SU-DHL-6 (cell line): ENCODE results near the gene AAR2.

Source experiments
- H2AFZ ChIP-seq: fragments of 200-600 bp; sonication (generic); 2 replicates; pipeline ENCODE4 v1.6.1; 2014; ENCODE audit warnings: low read depth, mild to moderate bottlenecking, moderate library complexity, mixed read lengths, antibody characterized with exemption, low read length; ENCODE audit not compliant: severe bottlenecking
- H3F3A ChIP-seq: fragments of 200-600 bp; shearing (Covaris generic); 2 replicates; pipeline ENCODE4 v1.6.0; 2016; ENCODE audit warnings: antibody characterized with exemption, mild to moderate bottlenecking; ENCODE audit not compliant: insufficient read depth
- H3K27ac ChIP-seq: fragments of 200-600 bp; sonication (generic); 2 replicates; pipeline ENCODE4 v1.5.1; 2016; ENCODE audit warnings: low read depth, mild to moderate bottlenecking, low read length, moderate library complexity, mixed read lengths
- H3K27me3 ChIP-seq: fragments of 200-600 bp; sonication (generic), shearing (Covaris generic); 2 replicates; pipeline ENCODE4 v1.6.0; 2014; ENCODE audit warnings: mild to moderate bottlenecking, low read length
- H3K36me3 ChIP-seq: fragments of 200-600 bp; sonication (generic); 2 replicates; pipeline ENCODE4 v1.6.1; 2014; ENCODE audit warnings: mild to moderate bottlenecking, low read length, mixed read lengths
- H3K4me2 ChIP-seq: fragments of 300-600, 200-600 bp; shearing (Covaris generic), sonication (generic); 2 replicates; pipeline ENCODE4 v1.6.0; 2014; ENCODE audit warnings: low read length, low read depth, mild to moderate bottlenecking; ENCODE audit not compliant: poor library complexity, severe bottlenecking
- H3K4me3 ChIP-seq: fragments of 200-600 bp; sonication (generic); 2 replicates; pipeline ENCODE4 v1.5.1; 2014; ENCODE audit warnings: antibody characterized with exemption, low read length, mild to moderate bottlenecking, mixed read lengths; ENCODE audit not compliant: insufficient read depth, poor library complexity, severe bottlenecking
- H3K79me2 ChIP-seq: fragments of 200-600 bp; sonication (generic); 2 replicates; pipeline ENCODE4 v1.6.1; 2014; ENCODE audit warnings: mild to moderate bottlenecking, low read length, moderate library complexity; ENCODE audit not compliant: insufficient read depth
- H3K9ac ChIP-seq: fragments of 200-600 bp; sonication (generic); 2 replicates; pipeline ENCODE4 v1.7.0; 2014; ENCODE audit warnings: mild to moderate bottlenecking, low read length
- H3K9me2 ChIP-seq: fragments of 200-600 bp; sonication (generic); replicated peaks from 2 replicates; pipeline ENCODE4 v1.6.1; 2014; ENCODE audit warnings: low read length; ENCODE audit not compliant: insufficient read depth
- H3K9me3 ChIP-seq: fragments of 200-600 bp; sonication (generic); 2 replicates; pipeline ENCODE4 v1.6.1; 2014; ENCODE audit warnings: low read length, mixed read lengths; ENCODE audit not compliant: insufficient read depth
- H4K20me1 ChIP-seq: fragments of 200-600 bp; sonication (generic); 2 replicates; pipeline ENCODE4 v1.6.1; 2014; ENCODE audit warnings: low read depth, mild to moderate bottlenecking, antibody characterized with exemption, low read length, moderate library complexity, mixed read lengths
- EZH2phosphoT487 ChIP-seq: fragments of 200-600 bp; sonication (generic), shearing (Covaris generic); conservative IDR thresholded peaks from 2 replicates; pipeline ENCODE4 v1.6.1; 2018; ENCODE audit warnings: mild to moderate bottlenecking, antibody characterized with exemption, low read length, moderate library complexity, mixed read lengths
- TF ChIP-seq, protein P1 (sequence below): fragments of 200-600 bp; sonication (generic); IDR thresholded peaks from one replicate; pipeline ENCODE4 v1.5.1; 2017; ENCODE audit warnings: antibody characterized with exemption, mild to moderate bottlenecking, low read length, moderate library complexity; ENCODE audit not compliant: insufficient read depth, poor library complexity, severe bottlenecking

The AAR2 gene

DNA sequence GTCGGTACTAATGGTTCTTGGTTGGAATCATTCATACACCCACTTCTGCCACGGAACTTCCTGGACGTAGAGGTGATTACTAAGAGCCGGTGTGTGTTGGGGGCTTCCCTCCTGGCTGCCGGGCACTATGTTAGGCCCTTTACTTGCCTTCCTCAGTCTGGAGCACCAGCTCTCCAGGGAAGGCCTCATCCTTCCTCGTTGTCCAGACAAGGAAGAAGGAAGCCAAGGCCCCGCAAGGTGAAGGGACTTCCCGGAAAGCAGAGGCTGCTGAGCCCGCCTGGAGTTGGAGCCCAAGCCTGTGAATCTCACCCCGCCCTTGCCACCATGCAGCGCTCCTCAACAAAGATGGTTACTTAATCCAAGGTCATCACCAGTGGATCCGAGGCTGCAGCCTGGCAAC, 26.2 kb downstream of the AAR2 start:
- Histone ChIP-seq H3K36me3 (no peaks in the 10 kb centered on the region), H3K79me2 (no peaks in the 10 kb centered on the region), H3K9me3 (no peaks in the 10 kb centered on the region), H3K4me2 (no peak overlapping the region), H3K27ac (no peak overlapping the region), H3K27me3 (no peaks in the 10 kb centered on the region), H3F3A (no peaks in the 10 kb centered on the region), H3K4me3 (no peak overlapping the region), H3K9ac (no peak overlapping the region), H4K20me1 (no peaks in the 10 kb centered on the region), H2AFZ (no peak overlapping the region), H3K9me2 (no peaks in the 10 kb centered on the region)
- TF ChIP-seq, protein P1, sequence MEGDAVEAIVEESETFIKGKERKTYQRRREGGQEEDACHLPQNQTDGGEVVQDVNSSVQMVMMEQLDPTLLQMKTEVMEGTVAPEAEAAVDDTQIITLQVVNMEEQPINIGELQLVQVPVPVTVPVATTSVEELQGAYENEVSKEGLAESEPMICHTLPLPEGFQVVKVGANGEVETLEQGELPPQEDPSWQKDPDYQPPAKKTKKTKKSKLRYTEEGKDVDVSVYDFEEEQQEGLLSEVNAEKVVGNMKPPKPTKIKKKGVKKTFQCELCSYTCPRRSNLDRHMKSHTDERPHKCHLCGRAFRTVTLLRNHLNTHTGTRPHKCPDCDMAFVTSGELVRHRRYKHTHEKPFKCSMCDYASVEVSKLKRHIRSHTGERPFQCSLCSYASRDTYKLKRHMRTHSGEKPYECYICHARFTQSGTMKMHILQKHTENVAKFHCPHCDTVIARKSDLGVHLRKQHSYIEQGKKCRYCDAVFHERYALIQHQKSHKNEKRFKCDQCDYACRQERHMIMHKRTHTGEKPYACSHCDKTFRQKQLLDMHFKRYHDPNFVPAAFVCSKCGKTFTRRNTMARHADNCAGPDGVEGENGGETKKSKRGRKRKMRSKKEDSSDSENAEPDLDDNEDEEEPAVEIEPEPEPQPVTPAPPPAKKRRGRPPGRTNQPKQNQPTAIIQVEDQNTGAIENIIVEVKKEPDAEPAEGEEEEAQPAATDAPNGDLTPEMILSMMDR = no peak
- no peak for TF ChIP-seq EZH2phosphoT487

DNA sequence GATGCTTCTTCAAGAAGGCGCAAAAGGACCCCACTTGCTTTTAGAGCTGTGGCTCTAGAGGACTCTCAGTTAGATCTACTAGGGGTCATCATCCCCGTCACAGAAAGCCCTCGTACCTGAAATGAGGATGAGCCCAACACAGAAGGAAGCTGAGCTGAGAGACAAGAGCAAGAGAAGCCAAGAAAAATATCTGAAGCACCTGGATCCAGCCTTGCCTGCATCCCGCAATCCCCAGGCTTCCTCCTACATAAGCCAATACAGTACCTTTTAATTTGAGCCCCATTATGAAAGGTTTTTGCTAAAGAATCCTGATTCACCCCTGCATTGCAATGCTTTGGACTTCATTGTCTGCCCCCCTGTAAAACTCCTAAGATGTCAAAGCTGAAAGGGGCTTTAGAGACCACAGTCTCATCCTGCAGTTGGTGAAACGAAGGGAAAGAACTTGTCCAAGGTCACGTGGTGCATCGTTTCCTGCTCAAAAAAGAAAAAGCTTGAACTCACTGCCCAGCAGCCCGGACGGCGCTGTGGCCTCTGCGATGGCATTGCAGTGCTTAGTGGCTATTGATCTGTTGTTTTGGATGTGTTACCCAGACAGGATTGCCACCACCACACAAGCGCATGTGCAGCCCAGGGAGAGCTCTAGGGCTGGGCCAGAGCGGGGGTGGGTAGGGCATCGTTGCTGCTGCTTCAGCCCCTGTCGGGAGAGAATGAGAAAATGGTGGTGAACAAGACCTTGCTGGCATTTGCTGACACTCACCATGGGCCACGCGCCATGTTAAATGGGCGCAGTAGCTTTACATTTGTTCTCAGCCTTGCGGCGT, 28.4 kb downstream of the AAR2 start:
- no peaks in the 10 kb centered on the region for H3K79me2 ChIP-seq
- H3K4me3 ChIP-seq = no peak overlapping the region
- H2AFZ ChIP-seq = no peak overlapping the region
- H3K9me3 ChIP-seq = no peaks in the 10 kb centered on the region
- TF ChIP-seq EZH2phosphoT487 = no peak
- TF ChIP-seq, protein P1 = no peak
- no peak overlapping the region for H3K4me2 ChIP-seq
- H3K9ac ChIP-seq = no peak overlapping the region
- no peaks in the 10 kb centered on the region for H3K9me2 ChIP-seq
- H3K27me3 ChIP-seq = no peaks in the 10 kb centered on the region
- no peaks in the 10 kb centered on the region for H4K20me1 ChIP-seq
- H3K27ac ChIP-seq = no peak overlapping the region
- no peaks in the 10 kb centered on the region for H3K36me3 ChIP-seq
- no peaks in the 10 kb centered on the region for H3F3A ChIP-seq

DNA sequence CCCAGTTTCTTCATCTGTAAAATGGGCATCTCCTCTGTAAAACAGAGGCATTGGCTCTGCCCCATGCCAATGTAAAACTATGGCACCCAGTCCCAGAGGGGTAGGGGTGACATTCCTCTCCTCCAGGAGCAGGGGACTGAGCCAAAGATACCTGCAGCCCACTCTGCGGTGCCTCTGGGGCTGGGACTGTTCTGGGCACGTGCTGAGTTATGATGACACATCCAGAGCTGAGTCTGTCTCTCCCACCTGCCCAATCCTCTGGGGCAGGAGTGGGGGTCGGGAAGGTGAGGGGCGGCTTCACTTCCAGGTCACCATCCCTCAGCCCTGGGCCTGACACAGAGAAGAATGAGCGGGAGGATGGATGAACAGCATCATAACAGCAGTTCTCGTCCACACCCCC, 29.9 kb downstream of the AAR2 start:
- H2AFZ ChIP-seq = no peak overlapping the region
- no peaks in the 10 kb centered on the region for H3K27me3 ChIP-seq
- no peak overlapping the region for H3K4me2 ChIP-seq
- no peaks in the 10 kb centered on the region for H3F3A ChIP-seq
- no peaks in the 10 kb centered on the region for H3K9me3 ChIP-seq
- no peaks in the 10 kb centered on the region for H3K36me3 ChIP-seq
- H3K9ac ChIP-seq = no peak overlapping the region
- no peaks in the 10 kb centered on the region for H4K20me1 ChIP-seq
- no peak overlapping the region for H3K27ac ChIP-seq
- TF ChIP-seq, protein P1 = no peak
- no peak for TF ChIP-seq EZH2phosphoT487
- H3K9me2 ChIP-seq = no peaks in the 10 kb centered on the region
- H3K79me2 ChIP-seq = no peaks in the 10 kb centered on the region
- H3K4me3 ChIP-seq = no peak overlapping the region
